ENCODE data around the gene PRKCA. TPM values are rescaled to one million over a fixed set of nuclear protein-coding genes. Genes with fewer than 3 reads are reported as not detected.

The PRKCA gene
- total and polyA plus RNA-seq, 2 donors from 2014 or later: 8.0 to 50.8 TPM

- intact Hi-C loops (cut with DNase I): no loop called here
- FAIRE-seq (no peak), DNase-seq (no peak)
- no peak overlapping the region for H3K9ac ChIP-seq (ENCODE audit: low read length in 3 of 3)
- no peak overlapping the region for H3K27ac ChIP-seq (ENCODE audit: low read depth in 2 of 2, low read length in 2 of 2)
- H3K4me1 ChIP-seq (ENCODE audit: control insufficient read depth in 2 of 3, insufficient read depth in 2 of 3, low read depth in 1 of 3, low read length in 3 of 3): peaks cover 0 to 2% (median 0%) of the 10 kb centered on the region in 3 donors
- no peak overlapping the region for H3K4me3 ChIP-seq (ENCODE audit: low read length in 3 of 3)
- no peaks in the 10 kb centered on the region for H3K36me3 ChIP-seq (ENCODE audit: control insufficient read depth in 2 of 3, insufficient read depth in 3 of 3, low read length in 3 of 3)
- TF ChIP-seq CTCF (IDR thresholded peaks at IDR 0.05; ENCODE audit: borderline replicate concordance, extremely low read depth, insufficient read depth): no peak
- H3K9me3 ChIP-seq (ENCODE audit: control insufficient read depth in 2 of 3, insufficient read depth in 1 of 3, low read length in 3 of 3): no peaks in the 10 kb centered on the region
- no peaks in the 10 kb centered on the region for H3K27me3 ChIP-seq (ENCODE audit: control insufficient read depth, insufficient read depth, low read length)
Measured at GRCh38 chr17:66533986-66534385, 231.6 kb downstream of the PRKCA start.

DNA sequence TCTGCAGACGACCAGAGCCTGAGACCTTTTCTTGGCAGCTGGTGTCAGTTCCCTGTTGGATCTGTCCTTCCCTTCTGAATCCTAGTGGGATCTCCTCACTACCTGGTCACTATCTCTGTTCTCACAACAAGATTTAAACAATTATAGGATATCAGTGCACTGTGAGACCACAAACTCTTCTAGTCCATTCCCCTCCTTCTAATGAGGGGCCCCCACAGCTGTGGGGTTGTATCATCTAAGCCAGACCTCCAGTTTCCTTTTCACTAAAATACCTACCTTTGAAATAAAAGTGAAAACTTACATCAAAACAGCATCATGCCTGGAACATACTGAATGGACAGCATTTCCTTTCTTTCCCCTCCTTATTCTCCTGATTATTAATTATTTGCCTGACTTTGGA, 233.2 kb downstream of the PRKCA start:
- Histone ChIP-seq H3K4me1 (ENCODE audit: control insufficient read depth in 2 of 3, insufficient read depth in 2 of 3, low read depth in 1 of 3, low read length in 3 of 3) (peaks cover 0 to 4% (median 2%) of the 10 kb centered on the region in 3 donors), H3K9ac (ENCODE audit: low read length in 3 of 3) (no peak overlapping the region), H3K36me3 (ENCODE audit: control insufficient read depth in 2 of 3, insufficient read depth in 3 of 3, low read length in 3 of 3) (no peaks in the 10 kb centered on the region), H3K27me3 (ENCODE audit: control insufficient read depth, insufficient read depth, low read length) (no peaks in the 10 kb centered on the region), H3K27ac (ENCODE audit: low read depth in 2 of 2, low read length in 2 of 2) (no peak overlapping the region), H3K9me3 (ENCODE audit: control insufficient read depth in 2 of 3, insufficient read depth in 1 of 3, low read length in 3 of 3) (no peaks in the 10 kb centered on the region), H3K4me3 (ENCODE audit: low read length in 3 of 3) (no peak overlapping the region)
- no peak for FAIRE-seq
- intact Hi-C loops (cut with DNase I): no loop called here
- DNase-seq: no peak
- no peak for TF ChIP-seq CTCF (IDR thresholded peaks at IDR 0.05; ENCODE audit: borderline replicate concordance, extremely low read depth, insufficient read depth)

DNA sequence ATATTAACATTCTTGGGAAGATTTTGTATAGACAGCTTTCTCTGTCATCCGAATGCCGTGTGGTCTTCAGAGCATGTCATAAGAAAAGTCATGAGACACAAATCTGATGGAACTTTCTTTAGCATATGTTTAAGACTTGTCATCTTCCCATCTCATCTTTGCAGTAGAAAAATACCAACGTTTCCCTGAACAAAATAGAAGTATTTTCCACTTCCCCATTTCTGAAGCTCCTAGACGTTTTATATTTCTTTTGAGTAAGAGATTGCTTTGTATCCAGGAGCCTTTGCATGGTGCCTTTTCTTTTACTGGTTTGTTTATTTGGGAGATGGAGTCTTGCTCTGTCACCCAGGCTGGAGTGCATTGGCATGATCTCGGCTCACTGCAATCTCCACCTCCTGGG, 235.1 kb downstream of the PRKCA start:
- FAIRE-seq: no peak
- no peaks in the 10 kb centered on the region for H3K27me3 ChIP-seq (ENCODE audit: control insufficient read depth, insufficient read depth, low read length)

More for the DNA sequence above, 235.1 kb downstream of the PRKCA start:
- H3K9ac ChIP-seq (ENCODE audit: low read length in 3 of 3): no peak overlapping the region
- DNase-seq: no peak
- intact Hi-C loops (cut with DNase I): no loop called here
- peaks cover 5 to 14% (median 8%) of the 10 kb centered on the region in 3 donors for H3K4me1 ChIP-seq (ENCODE audit: control insufficient read depth in 2 of 3, insufficient read depth in 2 of 3, low read depth in 1 of 3, low read length in 3 of 3)
- TF ChIP-seq CTCF (IDR thresholded peaks at IDR 0.05; ENCODE audit: borderline replicate concordance, extremely low read depth, insufficient read depth): no peak
- no peak overlapping the region for H3K4me3 ChIP-seq (ENCODE audit: low read length in 3 of 3)
- H3K9me3 ChIP-seq (ENCODE audit: control insufficient read depth in 2 of 3, insufficient read depth in 1 of 3, low read length in 3 of 3): no peaks in the 10 kb centered on the region
- H3K36me3 ChIP-seq (ENCODE audit: control insufficient read depth in 2 of 3, insufficient read depth in 3 of 3, low read length in 3 of 3): no peaks in the 10 kb centered on the region
- H3K27ac ChIP-seq (ENCODE audit: low read depth in 2 of 2, low read length in 2 of 2): no peak overlapping the region
